PC-3 (cell line): ENCODE data around the gene PAF1. TPM values are rescaled to one million over a fixed set of nuclear protein-coding genes. Genes with fewer than 3 reads are reported as not detected.

Experiments
- ATAC-seq: fragments of 200-7000 bp; cut with Tn5 transposase; 2 replicates; pipeline ENCODE4 v1.9.1; 2020; ENCODE audit warnings: mild to moderate bottlenecking, moderate library complexity
- BruUV-seq: library from RNA; stranded (reverse); fragments of 400-500 nt; replicated peaks from 2 replicates; lab custom pipeline; 2021; lab: Mats Ljungman, UMichigan
- CTCF ChIA-PET: fragments of 300-600 bp; sonication (Branson Sonifier 250); formaldehyde crosslinking; loops from one replicate; lab custom pipeline; 2022; ENCODE audit warnings: antibody characterized with exemption; lab: Charles Lee
- POLR2A ChIA-PET: fragments of 300-600 bp; sonication (Branson Sonifier 250); formaldehyde crosslinking; loops from one replicate; lab custom pipeline; 2022; ENCODE audit warnings: antibody characterized with exemption; ENCODE audit not compliant: unreplicated experiment; lab: Charles Lee
- DNase-seq: peaks from one replicate; pipeline ENCODE4 v3.0.0-alpha.2; 2015
- H2AFZ ChIP-seq: fragments of 300-600 bp; sonication (generic); 2 replicates; pipeline ENCODE4 v1.6.0; 2016; ENCODE audit warnings: antibody characterized with exemption, low read length
- H3F3A ChIP-seq: fragments of 300-600 bp; sonication (generic); one replicate; pipeline ENCODE4 v1.6.0; 2017; ENCODE audit warnings: antibody characterized with exemption, low read length, control low read depth, mild to moderate bottlenecking; ENCODE audit not compliant: unreplicated experiment
- H3K27ac ChIP-seq: fragments of 300-600 bp; sonication (generic); 2 replicates; pipeline ENCODE4 v1.5.1; 2016; ENCODE audit warnings: mild to moderate bottlenecking, low read length
- H3K27me3 ChIP-seq: fragments of 300-600 bp; sonication (generic); 2 replicates; pipeline ENCODE4 v1.6.1; 2016; ENCODE audit warnings: low read length, mixed read lengths
- H3K36me3 ChIP-seq: fragments of 300-600 bp; sonication (generic); 2 replicates; pipeline ENCODE4 v1.6.1; 2016; ENCODE audit warnings: low read depth, mixed run types, low read length, mixed read lengths
- H3K4me1 ChIP-seq: fragments of 300-600 bp; sonication (generic); 2 replicates; pipeline ENCODE4 v1.5.1; 2016; ENCODE audit warnings: low read length; ENCODE audit not compliant: insufficient read depth
- H3K4me2 ChIP-seq: fragments of 300-600 bp; sonication (generic); 2 replicates; pipeline ENCODE4 v1.6.0; 2016; ENCODE audit warnings: low read length
- H3K4me3 ChIP-seq: fragments of 300-600 bp; sonication (generic); 2 replicates; pipeline ENCODE4 v1.5.1; 2016; ENCODE audit warnings: mild to moderate bottlenecking, low read length, mixed read lengths
- H3K79me2 ChIP-seq: fragments of 300-600 bp; sonication (generic); 2 replicates; pipeline ENCODE4 v1.6.1; 2017; ENCODE audit warnings: low read length, mixed read lengths
- H3K9ac ChIP-seq: fragments of 300-600 bp; sonication (generic); 2 replicates; pipeline ENCODE4 v1.6.0; 2016; ENCODE audit warnings: mild to moderate bottlenecking, low read length
- H3K9me2 ChIP-seq: fragments of 300-600 bp; sonication (generic); replicated peaks from 2 replicates; pipeline ENCODE4 v1.6.1; 2016; ENCODE audit warnings: mixed run types, low read length, mixed read lengths
- H3K9me3 ChIP-seq: fragments of 300-600 bp; sonication (generic); 2 replicates; pipeline ENCODE4 v1.6.1; 2016; ENCODE audit warnings: low read length, mixed read lengths
- H4K20me1 ChIP-seq: fragments of 300-600 bp; sonication (generic); 2 replicates; pipeline ENCODE4 v1.6.1; 2016; ENCODE audit warnings: low read length, mixed read lengths
- CTCF ChIP-seq: fragments of 300-600 bp; sonication (generic); conservative IDR thresholded peaks from 2 replicates; pipeline ENCODE4 v1.5.1; 2017; ENCODE audit warnings: antibody characterized with exemption, low read depth, mild to moderate bottlenecking, low read length
- EZH2 ChIP-seq: fragments of 300-600 bp; sonication (generic); IDR thresholded peaks from one replicate; pipeline ENCODE4 v1.6.1; 2017; ENCODE audit warnings: antibody characterized with exemption, mild to moderate bottlenecking, low read length; ENCODE audit not compliant: unreplicated experiment
- EZH2phosphoT487 ChIP-seq: fragments of 300-600 bp; sonication (generic); IDR thresholded peaks from 2 replicates; pipeline ENCODE4 v1.6.1; 2018; ENCODE audit warnings: mild to moderate bottlenecking, antibody characterized with exemption, low read length, borderline replicate concordance
- intact Hi-C: fragments of 100-400 bp; cut with micrococcal nuclease; formaldehyde crosslinking; loops from 2 replicates; pipeline ENCODE4 v1.9.0; 2023
- total RNA-seq: library from RNA; depleted of rRNA; stranded (reverse); fragments of >200 nt; gene quantifications from 2 replicates; pipeline ENCODE4 v1.2.3, GENCODE V29; 2014

PAF1 gene
- total RNA-seq, 1 experiment from 2014 or later: 50.7 TPM

- intact Hi-C loops: no loop called here
- H3K9me3 ChIP-seq: no peaks in the 10 kb centered on the region
- CTCF ChIA-PET: no interaction called here
Measured at GRCh38 chr19:39345956-39346355, 45.0 kb downstream of the PAF1 start.

GRCh38 chr19:39342647-39343305 is 48.1 kb downstream of the PAF1 start:
- peaks cover 51% of the 10 kb centered on the region for H3K79me2 ChIP-seq
- BruUV-seq: no TSS peak
- H3K27me3 ChIP-seq: no peaks in the 10 kb centered on the region
- POLR2A ChIA-PET: interaction anchor here (0.6 to 0.7 kb wide), 3 partner anchors 55 to 349 kb away, joined by 3 to 4 read pairs (median 3); no protein-coding TSS in a partner anchor
- no peak overlapping the region for H3K27ac ChIP-seq
- no peak for ATAC-seq
- CTCF ChIA-PET: interaction anchor here (0.7 kb wide), 1 partner anchor 628 kb away, joined by 3 read pairs; no protein-coding TSS in a partner anchor
- peak overlapping the region; percentile 91 for H3K4me2 ChIP-seq
- DNase-seq: no peak
- peak overlapping the region; percentile 90 for H3K9ac ChIP-seq
- peak overlapping the region; percentile 79 for H3K4me3 ChIP-seq
- no peaks in the 10 kb centered on the region for H3F3A ChIP-seq
- H3K4me1 ChIP-seq: peaks cover 12% of the 10 kb centered on the region
- H3K9me3 ChIP-seq: no peaks in the 10 kb centered on the region
- H2AFZ ChIP-seq: no peak overlapping the region
- no peaks in the 10 kb centered on the region; the same call in 1 of the 2 replicates for H3K36me3 ChIP-seq
- TF ChIP-seq EZH2phosphoT487 (no peak), CTCF (no peak), EZH2 (no peak)
- no peaks in the 10 kb centered on the region for H3K9me2 ChIP-seq
- intact Hi-C loops: no loop called here
- no peaks in the 10 kb centered on the region for H4K20me1 ChIP-seq

More at GRCh38 chr19:39345956-39346355, 45.0 kb downstream of the PAF1 start:
- Histone ChIP-seq H3K36me3 (no peaks in the 10 kb centered on the region; the same call in 1 of the 2 replicates), H3K4me1 (peaks cover 8% of the 10 kb centered on the region), H3F3A (no peaks in the 10 kb centered on the region), H3K4me2 (no peak overlapping the region), H3K79me2 (peaks cover 47% of the 10 kb centered on the region), H4K20me1 (no peaks in the 10 kb centered on the region), H3K9ac (no peak overlapping the region), H3K9me2 (no peaks in the 10 kb centered on the region), H2AFZ (no peak overlapping the region), H3K27ac (no peak overlapping the region), H3K4me3 (no peak overlapping the region), H3K27me3 (no peaks in the 10 kb centered on the region)
- ATAC-seq (no peak), DNase-seq (no peak)
- TF ChIP-seq CTCF (no peak), EZH2 (no peak), EZH2phosphoT487 (no peak)
- no TSS peak for BruUV-seq
- POLR2A ChIA-PET: no interaction called here
